Measurements from ENCODE around the gene NBPF1.
"Not testable (repeated sequence)": the region's sequence is repeated elsewhere in the genome, so short reads cannot be mapped to it uniquely, and the experiment has no call there.

The NBPF1 gene

DNA sequence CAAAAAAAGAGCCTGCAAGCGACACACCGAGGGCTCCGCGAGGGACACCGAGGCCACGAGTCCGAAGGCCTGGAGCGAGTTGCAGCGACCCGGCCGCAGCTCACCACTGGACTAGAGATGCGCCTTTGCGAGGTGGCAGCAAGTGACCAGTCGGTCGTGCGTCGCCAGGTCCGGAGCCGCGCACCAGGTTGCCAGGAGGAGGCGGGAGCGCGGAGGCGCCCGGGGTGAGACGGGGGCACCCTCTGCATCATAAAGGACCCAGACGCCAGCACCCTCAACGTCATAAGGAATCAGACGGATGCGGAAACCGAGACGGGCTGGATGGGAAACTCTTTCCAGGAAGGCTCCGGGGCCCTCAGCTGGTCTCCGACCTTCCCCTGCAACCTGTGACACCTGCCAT is 77.9 kb downstream of the NBPF1 start:
- not testable (repeated sequence) for H3K27me3 ChIP-seq (replicated peaks; ENCODE audit: control insufficient read depth, insufficient read depth, low read length); H3K36me3 ChIP-seq (ENCODE audit: control insufficient read depth, insufficient read depth, low read length); H3K4me3 ChIP-seq (replicated peaks; ENCODE audit: low read depth, low read length); DNase-seq (ENCODE audit: extremely low read depth, insufficient read length)

DNA sequence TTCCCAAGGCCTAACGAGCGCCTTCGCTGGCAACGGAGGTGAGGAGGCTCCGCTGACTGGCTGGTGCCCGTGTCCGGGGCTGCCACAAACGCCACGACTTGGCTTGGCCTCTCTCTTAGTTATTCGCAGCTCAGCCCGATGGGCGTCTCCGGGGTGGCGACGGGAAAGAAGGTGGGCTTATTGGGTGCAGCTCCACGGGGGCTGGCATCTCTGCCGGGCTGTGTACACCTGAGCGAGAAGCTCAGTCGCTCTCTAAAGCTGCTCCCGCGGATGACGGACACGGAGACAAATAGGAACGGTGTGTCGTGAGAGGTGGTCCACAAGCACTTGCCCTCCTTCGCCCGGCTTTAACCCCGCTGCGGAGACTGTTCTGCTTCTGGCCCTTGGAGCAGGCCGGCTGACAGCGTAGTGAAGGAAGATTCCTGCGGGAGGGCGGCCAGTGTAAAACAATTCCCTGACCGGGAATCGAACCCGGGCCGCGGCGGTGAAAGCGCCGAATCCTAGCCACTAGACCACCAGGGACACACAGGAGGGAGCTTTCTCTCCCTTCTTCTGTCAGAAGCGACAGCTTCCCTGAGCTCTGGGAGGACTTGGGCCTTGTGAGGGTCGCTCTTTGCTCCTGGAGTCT is 78.4 kb downstream of the NBPF1 start:
- not testable (repeated sequence) for H3K4me3 ChIP-seq (replicated peaks; ENCODE audit: low read depth, low read length); H3K27me3 ChIP-seq (replicated peaks; ENCODE audit: control insufficient read depth, insufficient read depth, low read length); H3K36me3 ChIP-seq (ENCODE audit: control insufficient read depth, insufficient read depth, low read length)
- peak; percentile 55 for DNase-seq (ENCODE audit: extremely low read depth, insufficient read length)

DNA sequence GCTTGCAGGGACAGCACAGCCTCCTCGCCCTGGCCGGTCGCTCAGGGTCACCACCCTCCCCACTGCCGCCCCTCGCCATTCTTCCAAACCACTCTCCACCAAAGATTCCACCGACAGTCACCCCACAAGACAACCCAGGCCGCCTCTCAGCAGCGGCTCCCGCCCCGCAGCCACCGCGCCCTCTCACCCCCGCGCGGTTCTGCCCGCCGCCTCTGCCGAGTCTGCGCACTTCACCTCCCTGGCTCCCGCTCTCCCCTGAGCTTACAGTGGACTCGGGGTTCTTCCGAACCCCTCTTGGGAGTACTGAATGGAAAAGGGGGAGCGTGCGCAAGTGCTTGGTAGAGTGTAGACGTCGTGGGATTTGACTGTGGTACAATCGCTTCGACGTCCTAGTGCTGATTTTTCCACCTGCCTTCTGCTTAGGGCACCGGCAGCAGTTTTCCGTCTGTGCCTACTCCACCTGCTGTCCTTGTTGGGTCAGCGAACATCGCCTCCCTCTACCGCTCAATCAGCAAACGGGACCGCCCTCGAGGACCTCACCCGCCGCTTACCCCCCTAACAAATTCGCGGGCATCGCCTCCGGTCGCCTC is 79.0 kb downstream of the NBPF1 start:
- not testable (repeated sequence) for H3K4me3 ChIP-seq (replicated peaks; ENCODE audit: low read depth, low read length); H3K27me3 ChIP-seq (replicated peaks; ENCODE audit: control insufficient read depth, insufficient read depth, low read length); DNase-seq (ENCODE audit: extremely low read depth, insufficient read length); H3K36me3 ChIP-seq (ENCODE audit: control insufficient read depth, insufficient read depth, low read length)

DNA sequence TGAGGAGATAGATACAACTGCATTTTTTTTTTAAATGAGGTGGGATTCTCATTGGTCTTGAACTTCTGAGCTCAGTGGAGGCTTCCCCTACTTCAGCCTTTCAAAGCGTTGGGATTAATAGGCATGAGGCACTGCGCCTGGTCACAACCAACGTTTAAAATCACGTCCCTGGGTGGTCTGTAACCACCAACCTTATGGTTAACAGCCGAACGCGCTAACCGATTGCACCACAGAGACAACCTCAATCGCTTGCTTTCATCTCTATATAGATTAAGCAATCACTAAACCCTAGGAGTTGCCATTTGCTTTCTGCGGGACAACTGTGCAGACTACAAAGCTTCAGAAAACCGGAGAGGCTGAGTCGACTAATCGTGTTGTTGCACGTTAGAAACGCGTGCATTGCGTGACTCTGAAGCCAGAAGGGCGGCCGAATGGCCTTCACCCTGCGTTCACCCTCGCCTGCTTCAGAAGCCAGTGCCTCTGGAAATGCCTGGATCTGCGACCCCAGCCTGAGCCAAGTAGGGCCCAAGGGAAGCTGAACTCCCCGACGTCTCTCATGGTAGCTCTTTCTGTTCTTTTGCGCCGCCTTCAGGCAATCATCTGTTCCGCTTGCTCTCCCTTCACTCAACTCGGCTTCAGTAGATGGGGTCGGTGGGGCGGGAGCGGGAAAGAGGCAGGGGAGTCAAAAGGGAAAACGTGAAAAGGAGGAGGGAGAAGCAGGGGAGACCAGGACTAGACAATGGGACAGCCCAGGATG is 81.0 kb downstream of the NBPF1 start:
- DNase-seq (ENCODE audit: extremely low read depth, insufficient read length); H3K4me3 ChIP-seq (replicated peaks; ENCODE audit: low read depth, low read length); H3K36me3 ChIP-seq (ENCODE audit: control insufficient read depth, insufficient read depth, low read length); H3K27me3 ChIP-seq (replicated peaks; ENCODE audit: control insufficient read depth, insufficient read depth, low read length): not testable (repeated sequence)

DNA sequence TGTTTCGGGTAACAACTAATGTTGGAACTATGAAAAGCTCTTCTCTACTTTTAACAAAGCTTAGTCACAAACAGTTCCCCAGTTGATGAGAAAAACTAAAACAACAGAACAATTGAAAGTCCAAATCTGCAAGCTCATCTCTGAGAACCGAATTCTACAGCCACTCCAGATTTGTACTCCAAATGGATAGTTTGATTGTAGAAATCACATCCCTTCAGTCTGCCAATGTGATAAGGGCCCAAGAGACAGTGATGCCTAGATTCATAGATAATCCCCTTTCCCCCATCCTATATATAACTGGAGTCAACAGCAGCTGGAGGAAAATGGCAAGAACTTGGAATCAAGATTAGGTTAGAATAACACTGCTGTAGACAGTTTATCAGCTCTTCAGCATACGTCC is 85.0 kb downstream of the NBPF1 start:
- not testable (repeated sequence) for DNase-seq (ENCODE audit: extremely low read depth, insufficient read length); H3K36me3 ChIP-seq (ENCODE audit: control insufficient read depth, insufficient read depth, low read length); H3K4me3 ChIP-seq (replicated peaks; ENCODE audit: low read depth, low read length); H3K27me3 ChIP-seq (replicated peaks; ENCODE audit: control insufficient read depth, insufficient read depth, low read length)

DNA sequence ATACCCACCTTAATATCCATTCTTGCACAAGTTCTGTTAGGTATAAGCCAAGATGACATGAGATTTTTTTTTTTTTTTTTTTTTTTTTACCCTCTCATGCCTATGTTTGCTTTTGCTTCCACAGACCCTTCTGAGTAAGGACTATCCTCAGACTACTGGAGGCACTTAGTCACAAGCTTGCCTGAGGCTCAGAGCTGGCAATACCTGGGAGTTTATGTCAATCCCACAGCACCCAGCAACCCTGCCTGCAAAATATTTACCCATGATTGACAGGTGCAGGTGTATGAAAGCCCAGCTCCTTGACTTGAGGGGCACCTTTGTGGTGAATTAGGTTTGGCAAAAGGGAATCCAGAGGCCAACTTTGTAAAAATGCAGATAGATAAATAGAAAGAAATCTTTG is 87.6 kb downstream of the NBPF1 start:
- H3K36me3 ChIP-seq (ENCODE audit: control insufficient read depth, insufficient read depth, low read length); H3K27me3 ChIP-seq (replicated peaks; ENCODE audit: control insufficient read depth, insufficient read depth, low read length); DNase-seq (ENCODE audit: extremely low read depth, insufficient read length); H3K4me3 ChIP-seq (replicated peaks; ENCODE audit: low read depth, low read length): not testable (repeated sequence)

DNA sequence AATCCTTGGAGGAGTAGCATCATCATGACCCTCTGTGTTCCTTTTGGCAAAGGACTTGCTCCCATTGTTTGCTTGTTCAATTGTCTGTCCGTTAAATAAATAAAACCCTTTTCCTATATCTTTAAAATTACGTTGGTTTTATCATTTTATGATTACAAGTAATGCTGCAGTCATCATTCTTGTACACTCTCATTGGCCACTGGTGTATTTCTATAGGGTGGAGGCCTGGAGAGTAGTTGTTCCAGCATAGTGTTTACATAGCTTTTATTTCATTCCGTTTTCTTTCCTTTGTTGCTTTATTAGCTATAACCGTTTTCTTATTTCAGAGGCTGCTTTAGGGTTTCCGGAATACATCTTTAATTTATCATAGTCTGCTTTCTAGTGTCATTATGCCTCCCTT is 91.7 kb downstream of the NBPF1 start:
- H3K27me3 ChIP-seq (replicated peaks; ENCODE audit: control insufficient read depth, insufficient read depth, low read length); H3K4me3 ChIP-seq (replicated peaks; ENCODE audit: low read depth, low read length): not testable (repeated sequence)

DNA sequence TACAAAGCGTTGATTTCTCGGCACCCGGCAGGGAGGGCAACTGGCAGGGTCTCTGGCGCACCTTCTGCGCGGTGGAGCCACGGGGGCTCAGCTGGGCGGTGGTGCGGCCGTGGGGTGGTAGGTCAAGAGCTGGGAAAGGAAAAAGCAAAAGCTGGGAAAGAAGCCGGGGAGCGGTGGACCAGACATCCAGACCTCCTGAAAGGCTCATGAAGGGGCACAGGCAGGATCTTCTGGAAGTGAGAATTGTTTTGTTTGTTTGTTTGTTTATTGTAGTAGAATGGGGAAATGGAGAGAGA is 92.1 kb downstream of the NBPF1 start:
- TF ChIP-seq, protein P1, sequence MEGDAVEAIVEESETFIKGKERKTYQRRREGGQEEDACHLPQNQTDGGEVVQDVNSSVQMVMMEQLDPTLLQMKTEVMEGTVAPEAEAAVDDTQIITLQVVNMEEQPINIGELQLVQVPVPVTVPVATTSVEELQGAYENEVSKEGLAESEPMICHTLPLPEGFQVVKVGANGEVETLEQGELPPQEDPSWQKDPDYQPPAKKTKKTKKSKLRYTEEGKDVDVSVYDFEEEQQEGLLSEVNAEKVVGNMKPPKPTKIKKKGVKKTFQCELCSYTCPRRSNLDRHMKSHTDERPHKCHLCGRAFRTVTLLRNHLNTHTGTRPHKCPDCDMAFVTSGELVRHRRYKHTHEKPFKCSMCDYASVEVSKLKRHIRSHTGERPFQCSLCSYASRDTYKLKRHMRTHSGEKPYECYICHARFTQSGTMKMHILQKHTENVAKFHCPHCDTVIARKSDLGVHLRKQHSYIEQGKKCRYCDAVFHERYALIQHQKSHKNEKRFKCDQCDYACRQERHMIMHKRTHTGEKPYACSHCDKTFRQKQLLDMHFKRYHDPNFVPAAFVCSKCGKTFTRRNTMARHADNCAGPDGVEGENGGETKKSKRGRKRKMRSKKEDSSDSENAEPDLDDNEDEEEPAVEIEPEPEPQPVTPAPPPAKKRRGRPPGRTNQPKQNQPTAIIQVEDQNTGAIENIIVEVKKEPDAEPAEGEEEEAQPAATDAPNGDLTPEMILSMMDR (IDR thresholded peaks at IDR 0.05; ENCODE audit: insufficient read depth, low read length, poor library complexity, severe bottlenecking): no peak
- no peak for DNase-seq (ENCODE audit: extremely low read depth, insufficient read length)
- Histone ChIP-seq H3K36me3 (ENCODE audit: control insufficient read depth, insufficient read depth, low read length) (no peaks in the 10 kb centered on the region), H3K27me3 (replicated peaks; ENCODE audit: control insufficient read depth, insufficient read depth, low read length) (no peaks in the 10 kb centered on the region), H3K4me3 (replicated peaks; ENCODE audit: low read depth, low read length) (no peak overlapping the region)

More for the DNA sequence above, 91.7 kb downstream of the NBPF1 start:
- not testable (repeated sequence) for H3K36me3 ChIP-seq (ENCODE audit: control insufficient read depth, insufficient read depth, low read length); DNase-seq (ENCODE audit: extremely low read depth, insufficient read length)

DNA sequence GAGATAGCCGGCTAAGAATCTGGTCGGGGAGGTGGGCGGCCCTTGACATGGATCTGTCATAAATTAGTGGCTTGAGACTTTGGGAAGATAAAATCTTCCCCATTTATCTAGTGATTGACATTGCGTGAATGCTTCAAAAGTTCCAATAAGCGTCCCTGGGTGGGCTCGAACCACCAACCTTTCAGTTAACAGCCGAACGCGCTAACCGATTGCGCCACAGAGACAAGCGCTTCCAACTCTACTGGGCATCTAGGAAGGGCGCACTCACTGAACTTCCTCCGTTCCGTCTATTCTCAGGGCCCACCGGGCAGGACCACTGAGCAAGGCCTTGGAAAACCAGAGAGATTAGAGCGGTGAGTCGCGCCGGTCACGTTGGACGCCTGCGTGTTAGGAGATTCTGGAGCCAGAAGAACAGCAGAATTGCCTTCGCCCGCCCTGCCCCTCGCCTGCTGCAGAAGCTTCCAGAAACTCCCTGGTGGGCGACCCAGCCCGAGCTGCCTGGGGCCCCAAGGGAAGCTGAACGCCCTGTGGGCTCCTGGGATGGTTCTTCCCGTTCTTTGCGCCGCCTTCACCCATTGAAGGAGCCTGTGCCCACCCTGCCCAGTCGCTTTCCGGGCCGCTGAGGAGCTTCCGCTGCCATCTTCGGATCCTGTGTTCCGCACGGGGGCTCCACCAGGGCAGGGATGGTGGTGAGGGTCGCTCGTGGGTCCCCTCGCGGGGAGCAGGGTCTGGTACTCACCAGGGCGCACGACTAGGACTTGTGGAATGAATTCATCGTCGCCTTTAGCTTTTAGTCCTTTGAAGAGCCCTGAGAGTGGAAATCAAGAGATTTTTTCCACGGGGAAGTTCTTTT is 92.7 kb downstream of the NBPF1 start:
- not testable (repeated sequence) for H3K27me3 ChIP-seq (replicated peaks; ENCODE audit: control insufficient read depth, insufficient read depth, low read length)

DNA sequence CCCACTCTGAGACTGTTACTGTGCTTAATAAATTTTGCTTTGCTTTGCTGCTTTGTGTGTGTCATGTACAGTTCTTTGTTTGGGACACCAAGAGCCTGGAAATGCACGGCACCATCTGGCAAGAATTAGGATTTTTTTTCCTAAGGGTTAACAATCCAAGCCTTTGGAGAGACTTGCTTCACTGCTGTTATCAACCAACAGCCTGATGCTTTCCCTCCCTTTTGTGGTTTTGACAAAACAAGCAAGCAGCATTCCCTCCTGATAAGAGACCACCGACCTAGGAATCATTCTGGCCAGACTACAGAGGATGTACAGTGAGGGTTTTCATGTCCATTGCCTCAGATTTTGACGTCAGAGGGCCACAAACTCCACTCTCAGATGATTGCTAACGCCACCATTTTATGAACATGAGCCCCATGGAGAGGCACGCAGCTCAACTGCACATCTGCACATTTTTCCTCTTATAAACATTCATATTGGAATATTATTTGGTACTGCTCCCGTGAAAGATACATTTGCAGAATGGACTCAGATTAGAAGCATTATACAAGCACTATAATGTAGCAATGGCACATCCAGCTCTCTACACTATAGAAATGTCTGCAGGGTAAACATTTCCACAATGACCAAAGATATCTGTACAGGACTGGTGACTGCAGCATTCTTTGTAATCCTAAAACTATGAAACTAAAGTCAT is 94.0 kb downstream of the NBPF1 start:
- not testable (repeated sequence) for H3K27me3 ChIP-seq (replicated peaks; ENCODE audit: control insufficient read depth, insufficient read depth, low read length); DNase-seq (ENCODE audit: extremely low read depth, insufficient read length); H3K36me3 ChIP-seq (ENCODE audit: control insufficient read depth, insufficient read depth, low read length); H3K4me3 ChIP-seq (replicated peaks; ENCODE audit: low read depth, low read length)

More for the DNA sequence above, 92.7 kb downstream of the NBPF1 start:
- H3K4me3 ChIP-seq (replicated peaks; ENCODE audit: low read depth, low read length); DNase-seq (ENCODE audit: extremely low read depth, insufficient read length); H3K36me3 ChIP-seq (ENCODE audit: control insufficient read depth, insufficient read depth, low read length): not testable (repeated sequence)

DNA sequence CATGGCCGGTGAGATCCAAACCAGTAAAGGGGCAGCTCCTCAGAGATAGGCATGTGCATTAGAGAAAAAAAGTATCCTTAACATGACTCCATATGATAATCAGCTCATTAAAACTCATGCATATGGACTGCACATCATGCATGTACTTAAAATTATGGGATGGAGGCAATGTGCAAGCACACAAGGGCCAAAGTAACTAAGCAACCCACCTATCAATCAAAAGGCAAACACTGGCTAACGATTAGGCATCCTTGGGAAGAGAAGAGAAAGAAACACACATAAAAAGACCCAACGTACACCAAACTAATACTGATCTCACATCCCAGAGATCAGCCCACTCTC is 94.5 kb downstream of the NBPF1 start:
- DNase-seq (ENCODE audit: extremely low read depth, insufficient read length); H3K4me3 ChIP-seq (replicated peaks; ENCODE audit: low read depth, low read length); H3K27me3 ChIP-seq (replicated peaks; ENCODE audit: control insufficient read depth, insufficient read depth, low read length): not testable (repeated sequence)

DNA sequence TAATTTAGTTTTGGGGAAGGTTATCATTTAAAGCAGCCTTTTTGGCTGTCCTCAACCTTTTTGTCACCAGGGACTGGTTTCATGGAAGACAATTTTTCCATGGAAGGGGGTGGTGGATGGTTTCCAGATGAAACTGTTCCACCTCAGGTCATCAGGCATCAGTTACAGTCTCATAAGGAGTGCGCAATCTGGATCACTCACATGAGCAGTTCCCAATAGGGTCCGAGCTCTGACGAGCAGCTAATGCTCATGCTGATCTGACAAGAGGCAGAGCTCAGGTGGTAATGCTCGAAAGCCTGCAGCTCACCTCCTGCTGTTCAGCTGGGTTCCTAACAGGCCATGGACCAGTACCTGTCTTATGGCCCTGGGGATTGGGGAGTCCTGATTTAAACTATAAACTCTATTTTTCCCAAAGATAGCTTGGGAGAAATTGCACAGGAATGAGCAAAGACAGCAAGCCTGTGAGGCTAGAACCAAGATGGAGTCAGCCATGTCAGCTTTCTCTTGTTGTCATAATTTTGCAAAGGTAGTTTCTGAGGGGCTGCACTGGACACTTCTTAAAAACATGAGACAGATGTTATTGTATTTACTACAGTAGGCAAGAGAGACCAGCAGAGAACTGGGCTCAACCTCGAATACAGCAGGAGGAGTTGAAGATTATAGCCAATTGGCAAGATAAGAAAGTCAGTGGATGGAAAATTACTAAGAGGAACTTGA is 96.5 kb downstream of the NBPF1 start:
- not testable (repeated sequence) for H3K4me3 ChIP-seq (replicated peaks; ENCODE audit: low read depth, low read length); DNase-seq (ENCODE audit: extremely low read depth, insufficient read length); H3K36me3 ChIP-seq (ENCODE audit: control insufficient read depth, insufficient read depth, low read length); H3K27me3 ChIP-seq (replicated peaks; ENCODE audit: control insufficient read depth, insufficient read depth, low read length)

More for the DNA sequence above, 94.5 kb downstream of the NBPF1 start:
- not testable (repeated sequence) for H3K36me3 ChIP-seq (ENCODE audit: control insufficient read depth, insufficient read depth, low read length)

All from GM06990 (cell line).